Bone marrow (tissue), 2 donors: ENCODE results near the gene CCHCR1.
"Not testable (repeated sequence)": the region's sequence is repeated elsewhere in the genome, so short reads cannot be mapped to it uniquely, and the experiment has no call there.

Experiments used
- DNase-seq, 2 donors: peaks; one replicate each; lab custom pipeline; 2025; lab: John Stamatoyannopoulos, UW

The CCHCR1 gene

GRCh38 chr6:31157513-31158139 is at the start of gene CCHCR1:
Gene CCHCR1, minus strand, starts transcription at chr6:31157802. Its CDS starts 202 bp downstream, at chr6:31157600.
- no peak for DNase-seq

GRCh38 chr6:31205638-31206037 is 48.0 kb upstream of the CCHCR1 start:
- DNase-seq, result no peak

- no peak for DNase-seq
These were observed 47.1 kb upstream of the CCHCR1 start for GRCh38 chr6:31204751-31205145.

GRCh38 chr6:31203345-31203979 is 45.9 kb upstream of the CCHCR1 start:
- DNase-seq, result peak in 1 of 2 donors; percentile 64

GRCh38 chr6:31202259-31203166 is 44.9 kb upstream of the CCHCR1 start:
- DNase-seq, result no peak

GRCh38 chr6:31199105-31199452 is 41.5 kb upstream of the CCHCR1 start:
- DNase-seq, result not testable (repeated sequence)

GRCh38 chr6:31197559-31198305 is 40.1 kb upstream of the CCHCR1 start:
- DNase-seq, result peak; percentile 78 to 92

- not testable (repeated sequence) for DNase-seq
These were observed 38.8 kb upstream of the CCHCR1 start for GRCh38 chr6:31196251-31197022.

- DNase-seq, result not testable (repeated sequence)
These were observed 37.8 kb upstream of the CCHCR1 start for GRCh38 chr6:31195308-31195979.

GRCh38 chr6:31194061-31194834 is 36.6 kb upstream of the CCHCR1 start:
- no peak for DNase-seq

GRCh38 chr6:31193206-31193605 is 35.6 kb upstream of the CCHCR1 start:
- DNase-seq, result no peak

GRCh38 chr6:31192431-31193105 is 35.0 kb upstream of the CCHCR1 start:
- peak in 1 of 2 donors; percentile 36 for DNase-seq

- no peak for DNase-seq
These were observed 32.9 kb upstream of the CCHCR1 start for GRCh38 chr6:31190488-31190887.

- not testable (repeated sequence) for DNase-seq
These were observed 31.6 kb upstream of the CCHCR1 start for GRCh38 chr6:31189223-31189622.

GRCh38 chr6:31187780-31188194 is 30.2 kb upstream of the CCHCR1 start:
- no peak for DNase-seq

GRCh38 chr6:31186052-31186734 is 28.6 kb upstream of the CCHCR1 start:
- DNase-seq, result no peak

- DNase-seq, result not testable (repeated sequence)
These were observed 28.1 kb upstream of the CCHCR1 start for GRCh38 chr6:31185695-31186051.

- not testable (repeated sequence) for DNase-seq
These were observed 26.3 kb upstream of the CCHCR1 start for GRCh38 chr6:31183859-31184258.

- DNase-seq, result not testable (repeated sequence)
These were observed 25.7 kb upstream of the CCHCR1 start for GRCh38 chr6:31183287-31183686.
